ENCODE measurements around the gene LGALS7.
"Not testable (repeated sequence)": the region's sequence is repeated elsewhere in the genome, so short reads cannot be mapped to it uniquely, and the experiment has no call there.

DNA sequence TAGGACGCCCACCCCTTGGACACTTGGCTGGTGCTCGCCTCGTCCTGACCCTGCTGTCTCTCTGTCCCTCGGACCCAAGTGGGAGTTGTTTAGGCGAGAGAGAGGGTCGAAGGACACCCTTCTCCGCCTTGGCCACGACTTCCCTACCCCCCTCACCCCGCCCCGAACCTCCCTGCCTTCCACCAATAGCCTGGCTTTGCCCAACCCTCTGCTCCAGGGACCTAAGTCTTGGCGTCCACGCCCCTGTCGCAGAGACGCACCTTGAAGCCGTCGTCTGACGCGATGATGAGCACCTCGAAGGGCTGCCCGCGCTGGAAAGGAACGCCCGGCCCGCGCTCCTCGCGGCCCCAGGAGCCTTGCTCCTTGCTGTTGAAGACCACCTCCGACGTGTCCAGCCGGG, 1.7 kb downstream of the LGALS7 start:
- TF ChIP-seq, protein P1, sequence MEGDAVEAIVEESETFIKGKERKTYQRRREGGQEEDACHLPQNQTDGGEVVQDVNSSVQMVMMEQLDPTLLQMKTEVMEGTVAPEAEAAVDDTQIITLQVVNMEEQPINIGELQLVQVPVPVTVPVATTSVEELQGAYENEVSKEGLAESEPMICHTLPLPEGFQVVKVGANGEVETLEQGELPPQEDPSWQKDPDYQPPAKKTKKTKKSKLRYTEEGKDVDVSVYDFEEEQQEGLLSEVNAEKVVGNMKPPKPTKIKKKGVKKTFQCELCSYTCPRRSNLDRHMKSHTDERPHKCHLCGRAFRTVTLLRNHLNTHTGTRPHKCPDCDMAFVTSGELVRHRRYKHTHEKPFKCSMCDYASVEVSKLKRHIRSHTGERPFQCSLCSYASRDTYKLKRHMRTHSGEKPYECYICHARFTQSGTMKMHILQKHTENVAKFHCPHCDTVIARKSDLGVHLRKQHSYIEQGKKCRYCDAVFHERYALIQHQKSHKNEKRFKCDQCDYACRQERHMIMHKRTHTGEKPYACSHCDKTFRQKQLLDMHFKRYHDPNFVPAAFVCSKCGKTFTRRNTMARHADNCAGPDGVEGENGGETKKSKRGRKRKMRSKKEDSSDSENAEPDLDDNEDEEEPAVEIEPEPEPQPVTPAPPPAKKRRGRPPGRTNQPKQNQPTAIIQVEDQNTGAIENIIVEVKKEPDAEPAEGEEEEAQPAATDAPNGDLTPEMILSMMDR (IDR thresholded peaks at IDR 0.05), result not testable (repeated sequence)
- not testable (repeated sequence) for TF ChIP-seq EZH2, EZH2phosphoT487 (IDR thresholded peaks at IDR 0.05)

Data from neural progenitor cell (in vitro differentiated cells).